Measurements from ENCODE around the gene PPP6R3.

PPP6R3 gene

GRCh38 chr11:68649851-68650555 lies 189.5 kb downstream of the PPP6R3 start (continued):
- TF ChIP-seq ZFP30 (CRISPR knock-in tag; IDR thresholded peaks at IDR 0.05) (no peak), PPARA (CRISPR knock-in tag; IDR thresholded peaks at IDR 0.05; ENCODE audit: borderline replicate concordance) (no peak), ZNF8 (CRISPR knock-in tag; IDR thresholded peaks at IDR 0.05) (no peak), POU6F1 (CRISPR knock-in tag; IDR thresholded peaks at IDR 0.05; ENCODE audit: borderline replicate concordance, low read depth) (no peak)

- no peak for ATAC-seq
- no peak for TF ChIP-seq POU6F1 (CRISPR knock-in tag; IDR thresholded peaks at IDR 0.05; ENCODE audit: borderline replicate concordance, low read depth)
- TF ChIP-seq CSDC2 (CRISPR knock-in tag; IDR thresholded peaks at IDR 0.05) = no peak
- TF ChIP-seq, protein P1, sequence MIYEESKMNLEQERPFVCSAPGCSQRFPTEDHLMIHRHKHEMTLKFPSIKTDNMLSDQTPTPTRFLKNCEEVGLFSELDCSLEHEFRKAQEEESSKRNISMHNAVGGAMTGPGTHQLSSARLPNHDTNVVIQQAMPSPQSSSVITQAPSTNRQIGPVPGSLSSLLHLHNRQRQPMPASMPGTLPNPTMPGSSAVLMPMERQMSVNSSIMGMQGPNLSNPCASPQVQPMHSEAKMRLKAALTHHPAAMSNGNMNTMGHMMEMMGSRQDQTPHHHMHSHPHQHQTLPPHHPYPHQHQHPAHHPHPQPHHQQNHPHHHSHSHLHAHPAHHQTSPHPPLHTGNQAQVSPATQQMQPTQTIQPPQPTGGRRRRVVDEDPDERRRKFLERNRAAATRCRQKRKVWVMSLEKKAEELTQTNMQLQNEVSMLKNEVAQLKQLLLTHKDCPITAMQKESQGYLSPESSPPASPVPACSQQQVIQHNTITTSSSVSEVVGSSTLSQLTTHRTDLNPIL (CRISPR knock-in tag; IDR thresholded peaks at IDR 0.05; ENCODE audit: low read depth) = no peak
- TF ChIP-seq RARB (CRISPR knock-in tag; IDR thresholded peaks at IDR 0.05) = no peak
- TF ChIP-seq GLIS3 (CRISPR knock-in tag; IDR thresholded peaks at IDR 0.05) = no peak
- no peak for TF ChIP-seq OSR1 (CRISPR knock-in tag; IDR thresholded peaks at IDR 0.05)
- TF ChIP-seq PATZ1 (CRISPR knock-in tag; IDR thresholded peaks at IDR 0.05; ENCODE audit: borderline replicate concordance) = no peak
- no peak for TF ChIP-seq PPARA (CRISPR knock-in tag; IDR thresholded peaks at IDR 0.05; ENCODE audit: borderline replicate concordance)
- no peak for TF ChIP-seq TOX (CRISPR knock-in tag; IDR thresholded peaks at IDR 0.05; ENCODE audit: borderline replicate concordance)
- no peak for TF ChIP-seq ZNF70 (CRISPR knock-in tag; IDR thresholded peaks at IDR 0.05)
Observed at GRCh38 chr11:68650801-68651200, 190.2 kb downstream of the PPP6R3 start.

GRCh38 chr11:68651208-68651984 lies 190.8 kb downstream of the PPP6R3 start:
- no peak for TF ChIP-seq PATZ1 (CRISPR knock-in tag; IDR thresholded peaks at IDR 0.05; ENCODE audit: borderline replicate concordance)
- no peak for TF ChIP-seq ZFP30 (CRISPR knock-in tag; IDR thresholded peaks at IDR 0.05)
- TF ChIP-seq ZFP3 (CRISPR knock-in tag; IDR thresholded peaks at IDR 0.05) = no peak
- no peak for TF ChIP-seq SNAI2 (CRISPR knock-in tag; IDR thresholded peaks at IDR 0.05)
- no peak for TF ChIP-seq OSR1 (CRISPR knock-in tag; IDR thresholded peaks at IDR 0.05)
- no peak for ATAC-seq

GRCh38 chr11:68651985-68652682 lies 191.6 kb downstream of the PPP6R3 start:
- ATAC-seq = no peak
- TF ChIP-seq SNAI2 (CRISPR knock-in tag; IDR thresholded peaks at IDR 0.05) = no peak
- no peak for TF ChIP-seq TCF4 (CRISPR knock-in tag; IDR thresholded peaks at IDR 0.05; ENCODE audit: borderline replicate concordance)
- no peak for TF ChIP-seq PATZ1 (CRISPR knock-in tag; IDR thresholded peaks at IDR 0.05; ENCODE audit: borderline replicate concordance)
- TF ChIP-seq, protein P2, sequence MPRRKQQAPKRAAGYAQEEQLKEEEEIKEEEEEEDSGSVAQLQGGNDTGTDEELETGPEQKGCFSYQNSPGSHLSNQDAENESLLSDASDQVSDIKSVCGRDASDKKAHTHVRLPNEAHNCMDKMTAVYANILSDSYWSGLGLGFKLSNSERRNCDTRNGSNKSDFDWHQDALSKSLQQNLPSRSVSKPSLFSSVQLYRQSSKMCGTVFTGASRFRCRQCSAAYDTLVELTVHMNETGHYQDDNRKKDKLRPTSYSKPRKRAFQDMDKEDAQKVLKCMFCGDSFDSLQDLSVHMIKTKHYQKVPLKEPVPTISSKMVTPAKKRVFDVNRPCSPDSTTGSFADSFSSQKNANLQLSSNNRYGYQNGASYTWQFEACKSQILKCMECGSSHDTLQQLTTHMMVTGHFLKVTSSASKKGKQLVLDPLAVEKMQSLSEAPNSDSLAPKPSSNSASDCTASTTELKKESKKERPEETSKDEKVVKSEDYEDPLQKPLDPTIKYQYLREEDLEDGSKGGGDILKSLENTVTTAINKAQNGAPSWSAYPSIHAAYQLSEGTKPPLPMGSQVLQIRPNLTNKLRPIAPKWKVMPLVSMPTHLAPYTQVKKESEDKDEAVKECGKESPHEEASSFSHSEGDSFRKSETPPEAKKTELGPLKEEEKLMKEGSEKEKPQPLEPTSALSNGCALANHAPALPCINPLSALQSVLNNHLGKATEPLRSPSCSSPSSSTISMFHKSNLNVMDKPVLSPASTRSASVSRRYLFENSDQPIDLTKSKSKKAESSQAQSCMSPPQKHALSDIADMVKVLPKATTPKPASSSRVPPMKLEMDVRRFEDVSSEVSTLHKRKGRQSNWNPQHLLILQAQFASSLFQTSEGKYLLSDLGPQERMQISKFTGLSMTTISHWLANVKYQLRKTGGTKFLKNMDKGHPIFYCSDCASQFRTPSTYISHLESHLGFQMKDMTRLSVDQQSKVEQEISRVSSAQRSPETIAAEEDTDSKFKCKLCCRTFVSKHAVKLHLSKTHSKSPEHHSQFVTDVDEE (CRISPR knock-in tag; IDR thresholded peaks at IDR 0.05) = no peak
- no peak for TF ChIP-seq BACH2 (CRISPR knock-in tag; IDR thresholded peaks at IDR 0.05; ENCODE audit: borderline replicate concordance)
- no peak for TF ChIP-seq PPARA (CRISPR knock-in tag; IDR thresholded peaks at IDR 0.05; ENCODE audit: borderline replicate concordance)
- no peak for TF ChIP-seq ARNTL (CRISPR knock-in tag; IDR thresholded peaks at IDR 0.05; ENCODE audit: borderline replicate concordance, low read depth)
- TF ChIP-seq GLIS3 (CRISPR knock-in tag; IDR thresholded peaks at IDR 0.05) = no peak
